ENCODE results near the gene KAZN. TPM values are rescaled to one million over a fixed set of nuclear protein-coding genes. Genes with fewer than 3 reads are reported as not detected.

The KAZN gene
- total RNA-seq, 1 experiment from 2014 or later = 2.4 TPM

GRCh38 chr1:14594045-14594444 lies 4.4 kb upstream of the KAZN start:
- no peaks in the 10 kb centered on the region for H3K36me3 Mint-ChIP-seq (ENCODE audit: insufficient read depth, unreplicated experiment)
- intact Hi-C loops (cut with micrococcal nuclease; ENCODE audit: unreplicated experiment) = no loop called here
- ChIA-PET CTCF (no interaction called here), POLR2A (no interaction called here)
- no TSS peak for BruUV-seq (replicated peaks)
- no peaks in the 10 kb centered on the region for H3K4me1 Mint-ChIP-seq (ENCODE audit: low read depth, unreplicated experiment)
- H3K9me3 Mint-ChIP-seq (ENCODE audit: unreplicated experiment) = no peaks in the 10 kb centered on the region
- no peak overlapping the region for H3K27ac Mint-ChIP-seq (ENCODE audit: unreplicated experiment)
- H3K4me3 Mint-ChIP-seq (ENCODE audit: unreplicated experiment) = no peak overlapping the region
- H3K4me1 ChIP-seq = no peaks in the 10 kb centered on the region
- H3K36me3 ChIP-seq (ENCODE audit: control insufficient read depth, insufficient read depth, low read length) = no peaks in the 10 kb centered on the region
- H3K4me3 ChIP-seq (ENCODE audit: low read depth, low read length) = no peak overlapping the region
- H3K27me3 ChIP-seq (replicated peaks; ENCODE audit: control insufficient read depth, insufficient read depth, low read length) = no peaks in the 10 kb centered on the region
- H3K27me3 Mint-ChIP-seq (ENCODE audit: insufficient read depth, unreplicated experiment) = peaks cover 3% of the 10 kb centered on the region
- no peaks in the 10 kb centered on the region for H3K9me3 ChIP-seq
- TF ChIP-seq CTCF (IDR thresholded peaks at IDR 0.05; ENCODE audit: insufficient read depth in 1 of 2, low read depth in 1 of 2, low read length in 1 of 2, severe bottlenecking in 1 of 2, unreplicated experiment in 1 of 2) = no peak
- DNase-seq = no peak

- Mint-ChIP-seq H3K4me3 (ENCODE audit: unreplicated experiment) (no peak overlapping the region), H3K27me3 (ENCODE audit: insufficient read depth, unreplicated experiment) (peaks cover 3% of the 10 kb centered on the region)
Observed at GRCh38 chr1:14596591-14596990, 1.9 kb upstream of the KAZN start.

GRCh38 chr1:14597343-14598006 lies 1.0 kb upstream of the KAZN start:
- Mint-ChIP-seq H3K4me1 (ENCODE audit: low read depth, unreplicated experiment) (no peaks in the 10 kb centered on the region), H3K9me3 (ENCODE audit: unreplicated experiment) (no peaks in the 10 kb centered on the region), H3K36me3 (ENCODE audit: insufficient read depth, unreplicated experiment) (no peaks in the 10 kb centered on the region), H3K4me3 (ENCODE audit: unreplicated experiment) (no peak overlapping the region), H3K27me3 (ENCODE audit: insufficient read depth, unreplicated experiment) (peaks cover 3% of the 10 kb centered on the region), H3K27ac (ENCODE audit: unreplicated experiment) (no peak overlapping the region)
- Histone ChIP-seq H3K4me3 (ENCODE audit: low read depth, low read length) (no peak overlapping the region), H3K9me3 (no peaks in the 10 kb centered on the region), H3K27me3 (replicated peaks; ENCODE audit: control insufficient read depth, insufficient read depth, low read length) (no peaks in the 10 kb centered on the region; the same call in 1 of the 2 replicates), H3K36me3 (ENCODE audit: control insufficient read depth, insufficient read depth, low read length) (no peaks in the 10 kb centered on the region), H3K4me1 (no peaks in the 10 kb centered on the region)
- DNase-seq = no peak
- TF ChIP-seq CTCF (IDR thresholded peaks at IDR 0.05; ENCODE audit: insufficient read depth in 1 of 2, low read depth in 1 of 2, low read length in 1 of 2, severe bottlenecking in 1 of 2, unreplicated experiment in 1 of 2) = no peak
- intact Hi-C loops (cut with micrococcal nuclease; ENCODE audit: unreplicated experiment) = no loop called here
- POLR2A ChIA-PET = no interaction called here
- BruUV-seq (replicated peaks) = no TSS peak
- CTCF ChIA-PET = no interaction called here

More at GRCh38 chr1:14596591-14596990, 1.9 kb upstream of the KAZN start:
- BruUV-seq (replicated peaks) = no TSS peak
- no peak overlapping the region for H3K4me3 ChIP-seq (ENCODE audit: low read depth, low read length)
- H3K4me1 ChIP-seq = no peaks in the 10 kb centered on the region
- H3K27ac Mint-ChIP-seq (ENCODE audit: unreplicated experiment) = no peak overlapping the region
- no peaks in the 10 kb centered on the region for H3K4me1 Mint-ChIP-seq (ENCODE audit: low read depth, unreplicated experiment)
- H3K27me3 ChIP-seq (replicated peaks; ENCODE audit: control insufficient read depth, insufficient read depth, low read length) = no peaks in the 10 kb centered on the region
- CTCF ChIA-PET = no interaction called here
- intact Hi-C loops (cut with micrococcal nuclease; ENCODE audit: unreplicated experiment) = no loop called here
- DNase-seq = no peak
- no peaks in the 10 kb centered on the region for H3K36me3 Mint-ChIP-seq (ENCODE audit: insufficient read depth, unreplicated experiment)
- no peak for TF ChIP-seq CTCF (IDR thresholded peaks at IDR 0.05; ENCODE audit: insufficient read depth in 1 of 2, low read depth in 1 of 2, low read length in 1 of 2, severe bottlenecking in 1 of 2, unreplicated experiment in 1 of 2)
- no peaks in the 10 kb centered on the region for H3K9me3 ChIP-seq
- POLR2A ChIA-PET = no interaction called here
- H3K36me3 ChIP-seq (ENCODE audit: control insufficient read depth, insufficient read depth, low read length) = no peaks in the 10 kb centered on the region
- H3K9me3 Mint-ChIP-seq (ENCODE audit: unreplicated experiment) = no peaks in the 10 kb centered on the region

Measured in Caco-2 (cell line).